ENCODE data around the gene CACNA1A.

CACNA1A gene

DNA sequence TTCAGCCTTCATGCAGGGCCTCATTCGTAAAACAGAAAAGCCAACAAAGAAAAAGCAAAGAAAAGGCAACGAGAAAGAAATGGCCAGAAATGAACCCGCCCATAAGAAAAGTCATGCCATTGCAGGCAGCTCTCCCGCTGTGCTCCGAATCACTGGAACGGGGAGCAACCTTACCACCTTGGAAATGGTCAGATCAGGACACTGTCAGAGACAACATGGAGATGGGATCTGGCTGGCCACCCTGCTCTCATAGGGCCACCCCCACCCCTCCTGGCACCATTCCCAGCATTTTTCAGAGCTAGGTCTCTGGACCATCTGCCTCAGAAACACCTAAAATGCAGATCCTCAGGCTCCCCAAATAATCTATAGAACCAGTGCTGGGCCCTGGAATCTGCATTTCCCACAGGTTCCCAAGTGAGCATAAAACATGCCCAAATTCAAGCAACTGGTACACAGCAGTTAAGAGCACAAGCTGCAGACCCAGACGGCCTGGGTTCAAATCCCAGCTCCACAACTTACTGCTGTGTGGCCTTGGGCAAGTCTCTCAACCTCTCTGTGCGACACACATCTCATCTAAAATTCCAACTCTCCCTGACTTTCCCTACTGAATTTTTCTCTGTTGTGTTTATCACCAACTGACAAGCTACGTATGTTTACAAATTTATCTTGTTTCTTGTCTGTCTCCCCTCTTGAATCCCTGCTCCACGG, 204.5 kb downstream of the CACNA1A start:
- no peaks in the 10 kb centered on the region for H3K9me3 ChIP-seq (replicated peaks; ENCODE audit: low read length)
- no peak overlapping the region for H3K4me3 ChIP-seq (ENCODE audit: low read length)
- no peak overlapping the region for H3K9ac ChIP-seq (ENCODE audit: low read depth, low read length)
- no peaks in the 10 kb centered on the region for H3K36me3 ChIP-seq (ENCODE audit: insufficient read depth, low read length)
- H3K4me2 ChIP-seq (ENCODE audit: low read length): no peak overlapping the region
- no peaks in the 10 kb centered on the region for H3K4me1 ChIP-seq (ENCODE audit: control insufficient read depth, insufficient read depth, low read length)
- peaks cover 50% of the 10 kb centered on the region for H3K27me3 ChIP-seq (ENCODE audit: control insufficient read depth, insufficient read depth, low read length)

DNA sequence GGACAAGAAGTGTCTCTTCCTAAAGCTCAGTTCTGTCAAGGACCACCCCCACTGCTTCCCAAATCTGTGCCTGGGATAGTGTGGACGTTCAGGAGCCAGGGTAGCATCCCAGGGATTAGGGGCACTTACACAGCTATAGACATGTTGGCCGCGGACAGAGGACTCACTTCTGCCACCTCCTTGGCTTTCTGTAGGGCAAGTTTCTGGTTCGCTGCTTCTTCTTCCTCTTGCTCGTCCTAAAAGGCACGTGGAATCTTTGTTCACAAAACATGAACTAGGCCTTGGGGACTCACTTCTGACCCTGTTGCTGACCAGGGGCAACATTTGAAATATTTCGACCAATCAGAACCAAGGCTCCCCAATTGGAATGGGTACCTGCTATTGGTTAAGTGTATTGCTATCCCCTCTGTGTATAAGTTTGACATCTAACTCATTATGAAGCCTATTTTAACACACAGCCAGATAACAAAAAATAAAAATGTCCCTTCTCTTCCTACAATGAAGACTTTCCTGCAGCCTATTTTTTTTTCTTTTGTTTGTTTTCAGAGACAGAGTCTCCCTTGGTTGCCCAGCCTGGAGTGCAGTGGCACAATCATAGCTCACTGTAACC, 205.8 kb downstream of the CACNA1A start:
- no peak overlapping the region for H3K9ac ChIP-seq (ENCODE audit: low read depth, low read length)
- no peaks in the 10 kb centered on the region for H3K9me3 ChIP-seq (replicated peaks; ENCODE audit: low read length)
- no peaks in the 10 kb centered on the region for H3K4me1 ChIP-seq (ENCODE audit: control insufficient read depth, insufficient read depth, low read length)
- H3K4me2 ChIP-seq (ENCODE audit: low read length): no peak overlapping the region
- no peaks in the 10 kb centered on the region for H3K36me3 ChIP-seq (ENCODE audit: insufficient read depth, low read length)
- peaks cover 50% of the 10 kb centered on the region for H3K27me3 ChIP-seq (ENCODE audit: control insufficient read depth, insufficient read depth, low read length)
- no peak overlapping the region for H3K4me3 ChIP-seq (ENCODE audit: low read length)

DNA sequence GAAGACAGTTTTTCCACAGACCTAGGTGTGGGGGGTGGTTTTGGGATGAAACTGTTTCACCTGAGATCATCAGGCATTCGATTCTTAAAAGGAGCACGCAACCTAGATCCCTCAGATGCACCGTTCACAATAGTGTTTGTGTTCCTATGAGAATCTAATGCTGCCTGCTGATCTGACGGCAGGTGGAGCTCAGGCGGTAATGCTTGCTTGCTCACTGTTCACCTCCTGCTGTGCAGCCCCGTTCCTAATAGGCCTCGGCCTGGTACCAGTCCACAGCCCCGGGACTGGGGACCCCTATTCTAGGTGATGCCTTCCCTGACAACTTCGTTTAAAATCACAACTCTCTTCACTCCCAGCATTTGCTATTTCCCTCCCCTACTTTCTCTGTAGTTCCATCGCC, 206.4 kb downstream of the CACNA1A start:
- Histone ChIP-seq H3K9me3 (replicated peaks; ENCODE audit: low read length) (no peaks in the 10 kb centered on the region), H3K9ac (ENCODE audit: low read depth, low read length) (no peak overlapping the region), H3K36me3 (ENCODE audit: insufficient read depth, low read length) (no peaks in the 10 kb centered on the region), H3K4me2 (ENCODE audit: low read length) (no peak overlapping the region), H3K27me3 (ENCODE audit: control insufficient read depth, insufficient read depth, low read length) (peaks cover 45% of the 10 kb centered on the region), H3K4me1 (ENCODE audit: control insufficient read depth, insufficient read depth, low read length) (no peaks in the 10 kb centered on the region), H3K4me3 (ENCODE audit: low read length) (no peak overlapping the region)

DNA sequence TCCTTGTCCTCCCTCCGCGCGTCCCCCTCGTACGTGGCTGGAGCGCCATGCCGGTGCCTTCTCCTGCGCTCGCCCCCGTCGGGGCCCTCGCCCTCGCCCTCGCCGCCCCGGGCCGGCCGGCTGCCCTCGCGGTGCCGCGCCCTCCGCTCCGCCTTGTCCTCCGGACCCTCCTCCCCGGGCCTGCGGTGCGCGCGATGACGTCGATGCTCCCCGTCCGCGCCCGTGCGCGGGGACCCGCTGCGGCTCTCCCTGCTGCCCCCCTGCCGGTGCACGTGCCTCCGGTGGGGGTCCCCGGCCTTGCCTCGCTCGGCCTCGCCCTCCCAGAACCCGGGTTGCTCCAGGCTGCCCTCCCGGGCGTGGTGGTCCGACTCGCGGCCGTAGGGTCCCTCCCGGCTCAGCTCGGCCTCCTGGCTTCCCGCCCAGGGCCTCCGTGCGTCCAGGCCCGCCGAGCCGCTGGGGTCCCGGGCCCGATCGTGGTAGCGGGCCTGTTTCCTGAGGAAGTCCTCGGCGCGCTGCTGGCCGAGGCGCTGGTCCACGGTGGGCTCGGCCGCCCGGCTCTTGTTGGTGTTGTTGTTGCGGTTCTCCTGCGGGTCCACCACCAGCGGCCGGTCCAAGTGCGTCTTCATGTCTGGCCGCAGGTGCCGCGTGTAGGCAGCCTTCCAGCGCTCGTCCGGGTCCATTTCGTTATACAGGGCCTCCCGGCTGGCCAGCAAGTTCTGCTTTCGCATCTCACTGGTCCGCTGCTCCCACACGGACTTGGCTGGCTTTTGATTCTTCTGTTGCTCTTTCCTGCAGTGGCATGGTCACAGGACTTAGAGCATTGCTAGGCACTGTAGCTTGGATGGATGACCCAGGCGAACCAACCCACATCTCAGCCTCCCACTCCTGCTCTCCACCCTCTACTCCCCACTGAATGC, 207.5 kb downstream of the CACNA1A start:
- H3K27me3 ChIP-seq (ENCODE audit: control insufficient read depth, insufficient read depth, low read length): peaks cover 42% of the 10 kb centered on the region
- H3K9me3 ChIP-seq (replicated peaks; ENCODE audit: low read length): no peaks in the 10 kb centered on the region
- H3K4me1 ChIP-seq (ENCODE audit: control insufficient read depth, insufficient read depth, low read length): no peaks in the 10 kb centered on the region
- no peaks in the 10 kb centered on the region for H3K36me3 ChIP-seq (ENCODE audit: insufficient read depth, low read length)
- H3K4me2 ChIP-seq (ENCODE audit: low read length): no peak overlapping the region
- H3K4me3 ChIP-seq (ENCODE audit: low read length): no peak overlapping the region
- H3K9ac ChIP-seq (ENCODE audit: low read depth, low read length): no peak overlapping the region

DNA sequence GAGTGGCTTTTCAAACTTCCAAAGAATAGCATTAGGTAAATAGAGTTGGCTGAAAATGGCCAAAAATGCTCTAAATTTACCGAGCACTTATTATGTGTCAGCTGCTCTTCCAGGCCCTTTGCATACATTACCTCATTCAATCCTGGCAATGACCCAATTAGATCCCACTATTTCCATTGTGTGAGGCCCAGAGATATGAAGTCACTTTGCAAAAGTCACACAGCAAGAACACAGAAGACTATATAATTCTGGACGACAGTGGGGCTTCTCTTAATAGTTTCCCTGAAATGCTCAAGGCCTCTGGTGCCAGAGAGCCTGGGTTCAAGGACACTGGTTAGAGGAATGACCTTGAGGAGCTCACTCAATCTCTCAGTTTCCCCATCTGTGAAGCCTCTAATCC, 209.3 kb downstream of the CACNA1A start:
- Histone ChIP-seq H3K9ac (ENCODE audit: low read depth, low read length) (no peak overlapping the region), H3K4me2 (ENCODE audit: low read length) (no peak overlapping the region), H3K4me3 (ENCODE audit: low read length) (no peak overlapping the region), H3K36me3 (ENCODE audit: insufficient read depth, low read length) (no peaks in the 10 kb centered on the region), H3K4me1 (ENCODE audit: control insufficient read depth, insufficient read depth, low read length) (no peaks in the 10 kb centered on the region), H3K9me3 (replicated peaks; ENCODE audit: low read length) (no peaks in the 10 kb centered on the region), H3K27me3 (ENCODE audit: control insufficient read depth, insufficient read depth, low read length) (peaks cover 26% of the 10 kb centered on the region)

DNA sequence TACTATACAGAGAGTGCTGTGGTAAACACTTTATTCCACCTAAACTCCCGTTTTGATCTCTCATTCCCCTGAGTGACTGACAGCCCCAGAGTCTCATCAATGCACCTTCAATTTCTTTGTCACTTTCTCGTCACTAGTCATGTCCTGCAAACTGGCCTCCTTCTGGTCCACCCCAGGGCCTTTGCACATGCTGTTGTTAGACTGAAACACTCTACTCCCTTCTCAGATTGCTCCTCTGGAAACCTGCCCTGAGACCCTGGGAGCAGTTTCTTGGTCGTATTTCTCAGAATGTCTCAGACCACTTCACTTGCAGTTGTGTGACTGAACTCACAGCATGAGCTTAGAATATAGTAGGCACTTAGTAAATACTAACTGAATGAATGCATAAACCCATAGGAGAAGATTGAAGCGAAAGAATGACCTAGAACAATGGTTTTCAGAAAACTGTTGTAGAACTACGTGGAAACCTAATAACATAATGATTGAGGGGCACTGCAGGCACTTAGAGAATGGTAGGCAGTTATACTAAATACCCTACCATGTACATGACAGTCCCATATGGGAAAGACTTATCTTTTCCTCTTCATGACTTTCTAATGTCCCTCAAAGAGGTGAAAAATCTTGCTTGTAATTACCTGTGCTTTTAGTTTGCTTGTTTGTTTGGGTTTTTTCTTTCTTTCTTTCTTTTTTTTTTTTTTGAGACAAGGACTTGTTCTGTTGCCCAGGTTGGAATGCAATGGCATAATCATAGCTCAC, 211.3 kb downstream of the CACNA1A start:
- no peak overlapping the region for H3K4me2 ChIP-seq (ENCODE audit: low read length)
- H3K27me3 ChIP-seq (ENCODE audit: control insufficient read depth, insufficient read depth, low read length): peaks cover 17% of the 10 kb centered on the region
- H3K36me3 ChIP-seq (ENCODE audit: insufficient read depth, low read length): no peaks in the 10 kb centered on the region
- H3K4me1 ChIP-seq (ENCODE audit: control insufficient read depth, insufficient read depth, low read length): no peaks in the 10 kb centered on the region
- no peaks in the 10 kb centered on the region for H3K9me3 ChIP-seq (replicated peaks; ENCODE audit: low read length)
- H3K9ac ChIP-seq (ENCODE audit: low read depth, low read length): no peak overlapping the region
- H3K4me3 ChIP-seq (ENCODE audit: low read length): no peak overlapping the region

DNA sequence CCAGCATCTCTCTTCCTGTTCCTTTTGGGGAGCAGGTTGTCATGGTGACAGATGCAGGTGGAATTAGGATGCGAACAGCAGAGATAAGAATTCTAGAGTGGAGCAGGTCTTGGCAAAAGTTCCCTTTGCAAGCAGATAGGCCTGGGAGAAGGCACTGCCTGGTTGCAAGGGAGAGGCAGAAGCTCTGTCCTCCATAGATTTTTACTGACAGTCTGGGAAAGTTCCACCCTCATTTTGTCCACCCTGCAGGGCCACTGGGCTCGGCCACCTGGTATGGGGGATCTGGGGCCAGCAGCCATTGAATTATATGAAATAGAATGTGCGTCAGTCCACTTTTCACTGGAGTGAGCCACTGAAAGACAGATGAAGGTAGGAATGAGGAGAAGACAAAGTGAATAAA, 214.4 kb downstream of the CACNA1A start:
- Histone ChIP-seq H3K4me2 (ENCODE audit: low read length) (no peak overlapping the region), H3K4me3 (ENCODE audit: low read length) (no peak overlapping the region), H3K4me1 (ENCODE audit: control insufficient read depth, insufficient read depth, low read length) (no peaks in the 10 kb centered on the region), H3K27me3 (ENCODE audit: control insufficient read depth, insufficient read depth, low read length) (peaks cover 10% of the 10 kb centered on the region), H3K9ac (ENCODE audit: low read depth, low read length) (no peak overlapping the region), H3K36me3 (ENCODE audit: insufficient read depth, low read length) (no peaks in the 10 kb centered on the region), H3K9me3 (replicated peaks; ENCODE audit: low read length) (no peaks in the 10 kb centered on the region)

DNA sequence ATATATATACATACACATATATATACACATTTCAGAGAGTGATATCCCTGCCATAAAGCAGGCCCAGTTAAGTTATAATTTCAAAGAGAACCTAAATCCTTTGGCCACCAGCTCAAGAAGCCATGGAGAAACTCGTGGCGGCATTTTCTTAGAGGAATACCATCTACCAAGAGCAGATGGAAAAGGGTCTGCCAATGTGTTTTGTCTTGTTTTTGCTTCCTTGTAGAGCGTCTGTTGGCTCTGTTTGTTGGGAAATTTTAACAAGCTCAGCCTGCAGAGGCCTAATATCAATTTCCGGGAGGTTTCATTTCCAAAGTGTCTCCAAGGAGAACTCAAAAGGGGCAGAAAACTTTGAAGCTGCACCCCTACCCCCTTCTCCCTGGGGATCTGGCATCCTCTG, 215.5 kb downstream of the CACNA1A start:
- no peak overlapping the region for H3K9ac ChIP-seq (ENCODE audit: low read depth, low read length)
- H3K4me1 ChIP-seq (ENCODE audit: control insufficient read depth, insufficient read depth, low read length): no peaks in the 10 kb centered on the region
- H3K4me2 ChIP-seq (ENCODE audit: low read length): no peak overlapping the region
- H3K9me3 ChIP-seq (replicated peaks; ENCODE audit: low read length): no peaks in the 10 kb centered on the region
- peaks cover 10% of the 10 kb centered on the region for H3K27me3 ChIP-seq (ENCODE audit: control insufficient read depth, insufficient read depth, low read length)
- H3K36me3 ChIP-seq (ENCODE audit: insufficient read depth, low read length): no peaks in the 10 kb centered on the region
- no peak overlapping the region for H3K4me3 ChIP-seq (ENCODE audit: low read length)

DNA sequence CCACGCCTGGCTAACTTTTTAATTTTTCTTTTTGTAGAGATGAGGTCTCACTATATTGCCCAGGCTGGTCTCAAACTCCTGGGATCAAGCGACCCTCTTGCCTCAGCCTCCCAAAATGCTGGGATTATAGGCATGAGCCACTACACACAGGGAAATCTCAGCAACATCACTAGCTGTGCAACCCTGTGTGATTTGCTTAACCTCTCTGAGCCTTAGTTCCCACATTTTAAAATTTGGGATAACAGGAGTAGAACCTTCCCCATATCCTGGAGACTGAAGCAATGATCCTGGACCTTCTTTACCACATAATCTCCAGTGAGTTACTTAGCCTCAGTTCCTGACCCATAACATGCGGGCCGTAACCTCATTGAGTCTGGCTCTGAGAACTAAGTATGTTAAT, 217.0 kb downstream of the CACNA1A start:
- Histone ChIP-seq H3K4me2 (ENCODE audit: low read length) (no peak overlapping the region), H3K4me1 (ENCODE audit: control insufficient read depth, insufficient read depth, low read length) (no peaks in the 10 kb centered on the region), H3K9ac (ENCODE audit: low read depth, low read length) (no peak overlapping the region), H3K4me3 (ENCODE audit: low read length) (no peak overlapping the region), H3K9me3 (replicated peaks; ENCODE audit: low read length) (no peaks in the 10 kb centered on the region), H3K27me3 (ENCODE audit: control insufficient read depth, insufficient read depth, low read length) (peaks cover 15% of the 10 kb centered on the region), H3K36me3 (ENCODE audit: insufficient read depth, low read length) (no peaks in the 10 kb centered on the region)

DNA sequence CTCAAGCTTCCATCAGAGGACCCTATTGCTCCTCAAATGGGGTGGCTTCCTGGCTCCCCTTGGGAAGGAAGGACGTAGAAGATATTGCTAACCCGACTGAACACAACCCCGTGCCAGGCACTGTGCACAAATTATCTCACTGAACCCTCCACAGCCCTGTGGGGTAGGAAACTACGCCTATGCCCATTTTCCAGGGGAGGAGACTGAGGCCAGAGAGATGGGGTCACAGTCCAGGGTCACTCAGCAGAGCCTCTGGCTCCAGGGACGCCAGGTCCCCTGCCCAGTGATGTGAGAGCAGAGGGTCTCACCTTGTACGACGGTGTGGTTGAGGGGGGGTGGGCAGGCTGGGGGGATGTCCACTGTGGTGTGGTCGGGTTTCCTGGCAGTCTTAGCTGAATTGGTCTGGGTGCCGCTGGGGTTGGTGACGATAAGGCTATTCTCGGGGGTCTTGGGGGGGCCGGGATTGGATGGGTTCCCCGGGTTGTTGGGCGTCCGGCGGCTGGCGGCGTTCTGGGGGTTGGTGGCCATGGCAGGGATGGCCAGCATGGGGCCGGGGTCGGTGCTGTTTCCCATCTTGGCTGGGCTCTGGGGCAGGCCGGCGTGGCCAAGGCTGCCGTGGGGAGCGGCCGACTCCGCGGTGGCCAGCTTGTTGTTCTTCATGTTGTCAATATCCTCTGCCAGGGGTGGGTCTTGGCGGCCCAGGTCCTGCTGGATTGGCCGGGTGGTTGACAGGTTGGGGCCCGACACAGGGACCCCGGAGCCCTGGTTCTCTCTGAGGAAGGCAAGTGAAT, 219.9 kb downstream of the CACNA1A start:
- Histone ChIP-seq H3K4me1 (ENCODE audit: control insufficient read depth, insufficient read depth, low read length) (no peaks in the 10 kb centered on the region), H3K27me3 (ENCODE audit: control insufficient read depth, insufficient read depth, low read length) (peaks cover 26% of the 10 kb centered on the region), H3K9me3 (replicated peaks; ENCODE audit: low read length) (no peaks in the 10 kb centered on the region), H3K36me3 (ENCODE audit: insufficient read depth, low read length) (no peaks in the 10 kb centered on the region), H3K9ac (ENCODE audit: low read depth, low read length) (no peak overlapping the region), H3K4me3 (ENCODE audit: low read length) (no peak overlapping the region), H3K4me2 (ENCODE audit: low read length) (no peak overlapping the region)

Data from skeletal muscle satellite cell (primary cell).